Measurements from ENCODE around the gene EBF3. TPM values are rescaled to one million over a fixed set of nuclear protein-coding genes. Genes with fewer than 3 reads are reported as not detected.

EBF3 gene
- total RNA-seq, 1 donor from 2014 or later = 0.07 TPM

DNA sequence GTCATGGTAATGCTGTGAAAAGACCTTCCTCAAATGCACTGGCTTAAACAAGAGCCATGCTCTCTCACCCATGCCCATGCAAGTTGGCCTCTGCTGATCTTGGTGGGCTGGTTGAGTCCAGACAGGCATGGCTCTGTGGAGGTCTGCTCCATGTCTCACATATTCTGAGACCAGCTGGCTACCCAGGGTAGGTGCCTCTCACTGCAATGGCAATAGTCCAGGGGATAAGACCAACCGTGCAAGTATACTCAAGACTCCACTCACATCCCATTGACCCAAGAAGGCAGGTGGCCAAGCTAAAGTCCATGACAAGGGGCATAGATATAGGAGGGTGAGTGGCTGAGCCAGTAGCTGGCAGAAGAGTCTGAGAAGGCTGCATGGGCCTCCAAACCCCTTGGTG is 14.2 kb upstream of the EBF3 start:
- H3K9me3 ChIP-seq (ENCODE audit: insufficient read depth, low read depth, low read length) = no peaks in the 10 kb centered on the region
- H3K4me1 Mint-ChIP-seq (ENCODE audit: low read depth, unreplicated experiment) = no peaks in the 10 kb centered on the region
- no peak overlapping the region for H3K4me3 ChIP-seq (ENCODE audit: insufficient read depth, low read depth, low read length)
- peaks cover 11% of the 10 kb centered on the region for H3K9me3 Mint-ChIP-seq (ENCODE audit: unreplicated experiment)
- TF ChIP-seq, protein P1, sequence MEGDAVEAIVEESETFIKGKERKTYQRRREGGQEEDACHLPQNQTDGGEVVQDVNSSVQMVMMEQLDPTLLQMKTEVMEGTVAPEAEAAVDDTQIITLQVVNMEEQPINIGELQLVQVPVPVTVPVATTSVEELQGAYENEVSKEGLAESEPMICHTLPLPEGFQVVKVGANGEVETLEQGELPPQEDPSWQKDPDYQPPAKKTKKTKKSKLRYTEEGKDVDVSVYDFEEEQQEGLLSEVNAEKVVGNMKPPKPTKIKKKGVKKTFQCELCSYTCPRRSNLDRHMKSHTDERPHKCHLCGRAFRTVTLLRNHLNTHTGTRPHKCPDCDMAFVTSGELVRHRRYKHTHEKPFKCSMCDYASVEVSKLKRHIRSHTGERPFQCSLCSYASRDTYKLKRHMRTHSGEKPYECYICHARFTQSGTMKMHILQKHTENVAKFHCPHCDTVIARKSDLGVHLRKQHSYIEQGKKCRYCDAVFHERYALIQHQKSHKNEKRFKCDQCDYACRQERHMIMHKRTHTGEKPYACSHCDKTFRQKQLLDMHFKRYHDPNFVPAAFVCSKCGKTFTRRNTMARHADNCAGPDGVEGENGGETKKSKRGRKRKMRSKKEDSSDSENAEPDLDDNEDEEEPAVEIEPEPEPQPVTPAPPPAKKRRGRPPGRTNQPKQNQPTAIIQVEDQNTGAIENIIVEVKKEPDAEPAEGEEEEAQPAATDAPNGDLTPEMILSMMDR (IDR thresholded peaks at IDR 0.05; ENCODE audit: insufficient read depth, low read depth, low read length) = no peak
- TF ChIP-seq EZH2 (IDR thresholded peaks at IDR 0.05; ENCODE audit: insufficient read depth, low read length) = no peak
- H3K27me3 ChIP-seq (ENCODE audit: insufficient read depth, low read length) = peaks cover 12% of the 10 kb centered on the region
- no peaks in the 10 kb centered on the region for H3K79me2 ChIP-seq (ENCODE audit: insufficient read depth, low read length)
- FAIRE-seq = no peak
- no peak overlapping the region for H3K9ac ChIP-seq (ENCODE audit: low read length)
- no peaks in the 10 kb centered on the region for H3K4me1 ChIP-seq (ENCODE audit: insufficient read depth, low read length)
- no peak for DNase-seq (ENCODE audit: low read depth)
- H3K4me3 Mint-ChIP-seq (ENCODE audit: unreplicated experiment) = no peak overlapping the region
- H3K4me2 ChIP-seq (ENCODE audit: low read length) = no peak overlapping the region
- H3K36me3 Mint-ChIP-seq (ENCODE audit: low read depth, unreplicated experiment) = no peaks in the 10 kb centered on the region
- H4K20me1 ChIP-seq (ENCODE audit: insufficient read depth, low read length) = no peaks in the 10 kb centered on the region
- H3K27ac ChIP-seq (ENCODE audit: low read depth, low read length) = no peak overlapping the region
- H3K27ac Mint-ChIP-seq (ENCODE audit: unreplicated experiment) = no peak overlapping the region
- peaks cover 67% of the 10 kb centered on the region for H3K27me3 Mint-ChIP-seq (ENCODE audit: low read depth, unreplicated experiment)
- no peaks in the 10 kb centered on the region for H3K36me3 ChIP-seq (ENCODE audit: insufficient read depth, low read length)
- no peak overlapping the region for H2AFZ ChIP-seq (ENCODE audit: low read depth, low read length)

DNA sequence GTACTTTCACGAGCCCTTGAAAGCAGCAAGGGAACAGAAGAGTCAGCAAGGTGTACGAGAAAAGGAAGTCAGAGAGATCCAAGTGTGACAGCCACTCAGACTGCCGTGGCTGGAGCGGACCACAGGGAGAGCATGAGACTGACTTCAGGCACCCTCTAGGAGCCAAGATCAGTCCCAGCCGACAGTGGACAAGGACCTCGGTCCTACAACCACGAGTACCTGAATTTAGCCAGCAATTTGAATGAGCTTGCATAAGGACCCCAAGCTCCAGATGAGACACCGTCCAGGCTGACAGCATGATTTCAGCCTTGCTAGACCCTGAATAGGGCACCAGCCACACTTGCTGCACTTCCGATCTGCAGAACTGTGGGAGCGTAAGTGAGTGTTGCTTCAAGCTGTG is 13.7 kb upstream of the EBF3 start:
- no peaks in the 10 kb centered on the region for H3K4me1 Mint-ChIP-seq (ENCODE audit: low read depth, unreplicated experiment)
- Histone ChIP-seq H2AFZ (ENCODE audit: low read depth, low read length) (no peak overlapping the region), H3K4me2 (ENCODE audit: low read length) (no peak overlapping the region), H3K27ac (ENCODE audit: low read depth, low read length) (no peak overlapping the region), H4K20me1 (ENCODE audit: insufficient read depth, low read length) (no peaks in the 10 kb centered on the region), H3K9me3 (ENCODE audit: insufficient read depth, low read depth, low read length) (no peaks in the 10 kb centered on the region), H3K36me3 (ENCODE audit: insufficient read depth, low read length) (no peaks in the 10 kb centered on the region), H3K9ac (ENCODE audit: low read length) (no peak overlapping the region), H3K27me3 (ENCODE audit: insufficient read depth, low read length) (peaks cover 15% of the 10 kb centered on the region), H3K79me2 (ENCODE audit: insufficient read depth, low read length) (no peaks in the 10 kb centered on the region), H3K4me1 (ENCODE audit: insufficient read depth, low read length) (no peaks in the 10 kb centered on the region), H3K4me3 (ENCODE audit: insufficient read depth, low read depth, low read length) (no peak overlapping the region)
- no peak overlapping the region for H3K4me3 Mint-ChIP-seq (ENCODE audit: unreplicated experiment)
- H3K9me3 Mint-ChIP-seq (ENCODE audit: unreplicated experiment) = peaks cover 11% of the 10 kb centered on the region
- no peak overlapping the region for H3K27ac Mint-ChIP-seq (ENCODE audit: unreplicated experiment)
- peaks cover 68% of the 10 kb centered on the region for H3K27me3 Mint-ChIP-seq (ENCODE audit: low read depth, unreplicated experiment)
- no peak for TF ChIP-seq EZH2 (IDR thresholded peaks at IDR 0.05; ENCODE audit: insufficient read depth, low read length)
- TF ChIP-seq, protein P1 (IDR thresholded peaks at IDR 0.05; ENCODE audit: insufficient read depth, low read depth, low read length) = no peak
- H3K36me3 Mint-ChIP-seq (ENCODE audit: low read depth, unreplicated experiment) = no peaks in the 10 kb centered on the region
- FAIRE-seq = no peak
- DNase-seq (ENCODE audit: low read depth) = no peak

DNA sequence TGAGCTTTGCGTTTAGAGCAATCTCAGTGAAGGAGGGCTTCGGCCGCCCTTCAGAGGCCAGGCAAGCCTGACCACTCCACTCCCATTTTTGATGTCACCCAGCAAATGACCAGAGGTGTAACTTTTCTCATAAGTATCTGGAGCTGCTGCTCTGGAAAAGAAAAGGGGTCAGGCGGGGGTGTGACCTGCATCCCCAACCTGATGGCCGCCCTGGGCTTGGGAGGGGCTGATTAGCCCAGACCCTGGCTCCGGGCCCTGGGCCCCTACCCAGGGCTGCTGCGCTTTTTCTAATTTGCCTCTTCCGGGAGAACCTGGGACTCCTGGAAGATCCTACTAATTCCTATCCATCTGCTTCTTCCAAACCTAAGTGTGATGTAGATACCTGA is 9.6 kb upstream of the EBF3 start:
- Histone ChIP-seq H3K27me3 (ENCODE audit: insufficient read depth, low read length) (peaks cover 47% of the 10 kb centered on the region), H3K9me3 (ENCODE audit: insufficient read depth, low read depth, low read length) (no peaks in the 10 kb centered on the region), H3K79me2 (ENCODE audit: insufficient read depth, low read length) (no peaks in the 10 kb centered on the region), H3K4me2 (ENCODE audit: low read length) (no peak overlapping the region), H3K36me3 (ENCODE audit: insufficient read depth, low read length) (no peaks in the 10 kb centered on the region), H3K9ac (ENCODE audit: low read length) (no peak overlapping the region), H3K4me1 (ENCODE audit: insufficient read depth, low read length) (no peaks in the 10 kb centered on the region), H4K20me1 (ENCODE audit: insufficient read depth, low read length) (no peaks in the 10 kb centered on the region), H2AFZ (ENCODE audit: low read depth, low read length) (no peak overlapping the region), H3K4me3 (ENCODE audit: insufficient read depth, low read depth, low read length) (no peak overlapping the region), H3K27ac (ENCODE audit: low read depth, low read length) (no peak overlapping the region)
- peaks cover 76% of the 10 kb centered on the region for H3K27me3 Mint-ChIP-seq (ENCODE audit: low read depth, unreplicated experiment)
- no peaks in the 10 kb centered on the region for H3K36me3 Mint-ChIP-seq (ENCODE audit: low read depth, unreplicated experiment)
- FAIRE-seq (no peak), DNase-seq (ENCODE audit: low read depth) (no peak)
- H3K4me1 Mint-ChIP-seq (ENCODE audit: low read depth, unreplicated experiment) = peaks cover 2% of the 10 kb centered on the region
- H3K9me3 Mint-ChIP-seq (ENCODE audit: unreplicated experiment) = peaks cover 23% of the 10 kb centered on the region
- no peak overlapping the region for H3K4me3 Mint-ChIP-seq (ENCODE audit: unreplicated experiment)
- H3K27ac Mint-ChIP-seq (ENCODE audit: unreplicated experiment) = no peak overlapping the region
- TF ChIP-seq, protein P1 (IDR thresholded peaks at IDR 0.05; ENCODE audit: insufficient read depth, low read depth, low read length) = no peak
- no peak for TF ChIP-seq EZH2 (IDR thresholded peaks at IDR 0.05; ENCODE audit: insufficient read depth, low read length)

All from astrocyte (in vitro differentiated cells and primary cell).